IMR-90 (cell line): ENCODE data around the gene AGT.

Source experiments
- BHLHE40 ChIP-seq: fragments of 150-350 bp; IDR thresholded peaks from 2 replicates; pipeline ENCODE4 v1.6.1; 2016; ENCODE audit warnings: mild to moderate bottlenecking, low read depth, low read length
- CTCF ChIP-seq: conservative IDR thresholded peaks from 2 replicates; pipeline ENCODE4 v1.5.1; 2012; ENCODE audit warnings: mild to moderate bottlenecking, low read depth, low read length, improper control_type of control experiment
- FOS ChIP-seq: fragments of 150-350 bp; IDR thresholded peaks from 2 replicates; pipeline ENCODE4 v1.6.1; 2016; ENCODE audit warnings: low read depth, low read length
- MAFK ChIP-seq: IDR thresholded peaks from 2 replicates; pipeline ENCODE4 v1.6.1; 2012; ENCODE audit warnings: low read depth, low read length, improper control_type of control experiment
- MAZ ChIP-seq: IDR thresholded peaks from 2 replicates; pipeline ENCODE4 v1.6.1; 2012; ENCODE audit warnings: low read depth, mild to moderate bottlenecking, low read length, improper control_type of control experiment, moderate library complexity, borderline replicate concordance
- MXI1 ChIP-seq: IDR thresholded peaks from 2 replicates; pipeline ENCODE4 v1.6.1; 2012; ENCODE audit warnings: low read depth, mild to moderate bottlenecking, low read length, moderate library complexity, borderline replicate concordance
- POLR2A ChIP-seq: IDR thresholded peaks from 2 replicates; pipeline ENCODE4 v1.6.1; 2012; ENCODE audit warnings: mild to moderate bottlenecking, low read depth, low read length
- RAD21 ChIP-seq: IDR thresholded peaks from 2 replicates; pipeline ENCODE4 v1.6.1; 2012; ENCODE audit warnings: low read length, improper control_type of control experiment
- RCOR1 ChIP-seq: IDR thresholded peaks from 2 replicates; pipeline ENCODE4 v1.6.1; 2012; ENCODE audit warnings: mild to moderate bottlenecking, low read length, improper control_type of control experiment; ENCODE audit not compliant: insufficient replicate concordance
- RFX5 ChIP-seq: IDR thresholded peaks from 2 replicates; pipeline ENCODE4 v1.8.0; 2012; ENCODE audit warnings: low read depth, mild to moderate bottlenecking, low read length, moderate library complexity
- SMC3 ChIP-seq: fragments of 150-350 bp; IDR thresholded peaks from 2 replicates; pipeline ENCODE4 v1.6.1; 2016; ENCODE audit warnings: low read depth, mild to moderate bottlenecking, antibody characterized with exemption, low read length, moderate library complexity
- TF ChIP-seq, protein P1 (sequence below): fragments of 150-350 bp; IDR thresholded peaks from 2 replicates; pipeline ENCODE4 v1.6.1; 2017; ENCODE audit warnings: mild to moderate bottlenecking, antibody characterized with exemption, low read length, low read depth

- TF ChIP-seq CTCF (no peak), BHLHE40 (no peak), RCOR1 (no peak), MXI1 (no peak), POLR2A (no peak), FOS (no peak), MAZ (no peak), SMC3 (no peak), RAD21 (no peak), MAFK (no peak), RFX5 (no peak)
- TF ChIP-seq, protein P1, sequence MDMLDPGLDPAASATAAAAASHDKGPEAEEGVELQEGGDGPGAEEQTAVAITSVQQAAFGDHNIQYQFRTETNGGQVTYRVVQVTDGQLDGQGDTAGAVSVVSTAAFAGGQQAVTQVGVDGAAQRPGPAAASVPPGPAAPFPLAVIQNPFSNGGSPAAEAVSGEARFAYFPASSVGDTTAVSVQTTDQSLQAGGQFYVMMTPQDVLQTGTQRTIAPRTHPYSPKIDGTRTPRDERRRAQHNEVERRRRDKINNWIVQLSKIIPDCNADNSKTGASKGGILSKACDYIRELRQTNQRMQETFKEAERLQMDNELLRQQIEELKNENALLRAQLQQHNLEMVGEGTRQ = no peak
Measured at GRCh38 chr1:230758709-230759368, 44.9 kb upstream of the AGT start.
